Measurements from ENCODE around the gene BRS3.

BRS3 gene

DNA sequence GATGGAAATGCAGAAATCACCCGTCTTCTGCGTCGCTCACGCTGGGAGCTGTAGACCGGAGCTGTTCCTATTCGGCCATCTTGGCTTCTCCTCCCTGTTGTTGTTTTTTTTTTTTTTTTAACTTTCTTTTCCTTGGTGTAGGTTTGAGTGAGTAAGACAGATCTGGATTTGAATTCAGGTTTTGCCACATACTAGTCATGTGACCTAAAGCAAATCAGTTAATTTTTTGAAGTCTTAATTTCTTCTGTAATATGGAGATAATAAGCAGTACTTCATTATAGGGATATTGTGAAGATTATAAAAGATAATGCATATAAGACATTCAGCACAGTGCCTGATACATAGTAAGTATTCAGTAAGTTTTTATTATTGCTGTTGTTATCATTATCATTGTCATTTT lies 41.5 kb upstream of the BRS3 start:
- no peak for ATAC-seq
- TF ChIP-seq ZNF8 (CRISPR knock-in tag; IDR thresholded peaks at IDR 0.05) = no peak
- TF ChIP-seq ZC3H10 (CRISPR knock-in tag; IDR thresholded peaks at IDR 0.05) = no peak
- no peak for TF ChIP-seq GLIS3 (CRISPR knock-in tag; IDR thresholded peaks at IDR 0.05)
- TF ChIP-seq TOX (CRISPR knock-in tag; IDR thresholded peaks at IDR 0.05; ENCODE audit: borderline replicate concordance) = no peak
- TF ChIP-seq ZNF565 (CRISPR knock-in tag; conservative IDR thresholded peaks at IDR 0.05; ENCODE audit: low read depth) = no peak
- TF ChIP-seq ZNF70 (CRISPR knock-in tag; IDR thresholded peaks at IDR 0.05) = no peak
- no peak for TF ChIP-seq ESRRG (CRISPR knock-in tag; IDR thresholded peaks at IDR 0.05)

- ATAC-seq = no peak
- TF ChIP-seq PATZ1 (CRISPR knock-in tag; IDR thresholded peaks at IDR 0.05; ENCODE audit: borderline replicate concordance) = no peak
- TF ChIP-seq ZFP3 (CRISPR knock-in tag; IDR thresholded peaks at IDR 0.05) = no peak
- TF ChIP-seq ZC3H10 (CRISPR knock-in tag; IDR thresholded peaks at IDR 0.05) = no peak
- no peak for TF ChIP-seq PPARA (CRISPR knock-in tag; IDR thresholded peaks at IDR 0.05; ENCODE audit: borderline replicate concordance)
- TF ChIP-seq, protein P1, sequence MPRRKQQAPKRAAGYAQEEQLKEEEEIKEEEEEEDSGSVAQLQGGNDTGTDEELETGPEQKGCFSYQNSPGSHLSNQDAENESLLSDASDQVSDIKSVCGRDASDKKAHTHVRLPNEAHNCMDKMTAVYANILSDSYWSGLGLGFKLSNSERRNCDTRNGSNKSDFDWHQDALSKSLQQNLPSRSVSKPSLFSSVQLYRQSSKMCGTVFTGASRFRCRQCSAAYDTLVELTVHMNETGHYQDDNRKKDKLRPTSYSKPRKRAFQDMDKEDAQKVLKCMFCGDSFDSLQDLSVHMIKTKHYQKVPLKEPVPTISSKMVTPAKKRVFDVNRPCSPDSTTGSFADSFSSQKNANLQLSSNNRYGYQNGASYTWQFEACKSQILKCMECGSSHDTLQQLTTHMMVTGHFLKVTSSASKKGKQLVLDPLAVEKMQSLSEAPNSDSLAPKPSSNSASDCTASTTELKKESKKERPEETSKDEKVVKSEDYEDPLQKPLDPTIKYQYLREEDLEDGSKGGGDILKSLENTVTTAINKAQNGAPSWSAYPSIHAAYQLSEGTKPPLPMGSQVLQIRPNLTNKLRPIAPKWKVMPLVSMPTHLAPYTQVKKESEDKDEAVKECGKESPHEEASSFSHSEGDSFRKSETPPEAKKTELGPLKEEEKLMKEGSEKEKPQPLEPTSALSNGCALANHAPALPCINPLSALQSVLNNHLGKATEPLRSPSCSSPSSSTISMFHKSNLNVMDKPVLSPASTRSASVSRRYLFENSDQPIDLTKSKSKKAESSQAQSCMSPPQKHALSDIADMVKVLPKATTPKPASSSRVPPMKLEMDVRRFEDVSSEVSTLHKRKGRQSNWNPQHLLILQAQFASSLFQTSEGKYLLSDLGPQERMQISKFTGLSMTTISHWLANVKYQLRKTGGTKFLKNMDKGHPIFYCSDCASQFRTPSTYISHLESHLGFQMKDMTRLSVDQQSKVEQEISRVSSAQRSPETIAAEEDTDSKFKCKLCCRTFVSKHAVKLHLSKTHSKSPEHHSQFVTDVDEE (CRISPR knock-in tag; IDR thresholded peaks at IDR 0.05) = no peak
- TF ChIP-seq CSDC2 (CRISPR knock-in tag; IDR thresholded peaks at IDR 0.05) = no peak
- no peak for TF ChIP-seq ISL1 (CRISPR knock-in tag; IDR thresholded peaks at IDR 0.05)
- TF ChIP-seq ZFP30 (CRISPR knock-in tag; IDR thresholded peaks at IDR 0.05) = no peak
These were observed 40.4 kb upstream of the BRS3 start for GRCh38 chrX:136447308-136447707.

DNA sequence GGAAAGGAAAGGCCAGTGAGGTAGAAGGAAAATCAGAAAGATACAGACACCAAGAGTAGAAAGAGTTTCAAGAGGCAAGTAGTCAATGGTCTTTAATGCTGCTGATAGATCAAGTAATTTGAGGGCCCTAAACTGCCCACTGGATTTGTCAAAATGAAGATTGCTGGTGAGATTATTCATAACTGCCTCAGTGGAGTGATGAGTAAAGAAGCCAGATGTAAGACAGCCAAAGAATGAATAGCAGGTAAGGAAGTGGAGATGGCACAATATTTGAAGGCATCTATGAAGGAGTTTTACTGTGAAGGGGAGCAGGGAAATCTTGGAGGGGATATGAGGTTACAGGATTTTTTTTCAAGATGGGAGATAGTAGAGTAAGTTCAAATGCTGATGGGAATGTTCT lies 39.8 kb upstream of the BRS3 start:
- ATAC-seq = no peak
- TF ChIP-seq SNAI2 (CRISPR knock-in tag; IDR thresholded peaks at IDR 0.05) = no peak
- TF ChIP-seq TOX (CRISPR knock-in tag; IDR thresholded peaks at IDR 0.05; ENCODE audit: borderline replicate concordance) = no peak
- no peak for TF ChIP-seq ZFP30 (CRISPR knock-in tag; IDR thresholded peaks at IDR 0.05)
- TF ChIP-seq ZFP3 (CRISPR knock-in tag; IDR thresholded peaks at IDR 0.05) = no peak
- TF ChIP-seq CSDC2 (CRISPR knock-in tag; IDR thresholded peaks at IDR 0.05) = no peak
- no peak for TF ChIP-seq TCF4 (CRISPR knock-in tag; IDR thresholded peaks at IDR 0.05; ENCODE audit: borderline replicate concordance)
- no peak for TF ChIP-seq ZNF8 (CRISPR knock-in tag; IDR thresholded peaks at IDR 0.05)
- TF ChIP-seq, protein P2, sequence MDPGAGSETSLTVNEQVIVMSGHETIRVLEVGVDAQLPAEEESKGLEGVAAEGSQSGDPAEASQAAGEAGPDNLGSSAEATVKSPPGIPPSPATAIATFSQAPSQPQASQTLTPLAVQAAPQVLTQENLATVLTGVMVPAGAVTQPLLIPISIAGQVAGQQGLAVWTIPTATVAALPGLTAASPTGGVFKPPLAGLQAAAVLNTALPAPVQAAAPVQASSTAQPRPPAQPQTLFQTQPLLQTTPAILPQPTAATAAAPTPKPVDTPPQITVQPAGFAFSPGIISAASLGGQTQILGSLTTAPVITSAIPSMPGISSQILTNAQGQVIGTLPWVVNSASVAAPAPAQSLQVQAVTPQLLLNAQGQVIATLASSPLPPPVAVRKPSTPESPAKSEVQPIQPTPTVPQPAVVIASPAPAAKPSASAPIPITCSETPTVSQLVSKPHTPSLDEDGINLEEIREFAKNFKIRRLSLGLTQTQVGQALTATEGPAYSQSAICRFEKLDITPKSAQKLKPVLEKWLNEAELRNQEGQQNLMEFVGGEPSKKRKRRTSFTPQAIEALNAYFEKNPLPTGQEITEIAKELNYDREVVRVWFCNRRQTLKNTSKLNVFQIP (CRISPR knock-in tag; IDR thresholded peaks at IDR 0.05; ENCODE audit: borderline replicate concordance, low read depth) = no peak
- no peak for TF ChIP-seq PPARA (CRISPR knock-in tag; IDR thresholded peaks at IDR 0.05; ENCODE audit: borderline replicate concordance)
- TF ChIP-seq PATZ1 (CRISPR knock-in tag; IDR thresholded peaks at IDR 0.05; ENCODE audit: borderline replicate concordance) = no peak

GRCh38 chrX:136450050-136450830 lies 37.5 kb upstream of the BRS3 start:
- no peak for ATAC-seq
- TF ChIP-seq TCF4 (CRISPR knock-in tag; IDR thresholded peaks at IDR 0.05; ENCODE audit: borderline replicate concordance) = no peak
- no peak for TF ChIP-seq OSR1 (CRISPR knock-in tag; IDR thresholded peaks at IDR 0.05)
- no peak for TF ChIP-seq ARNTL (CRISPR knock-in tag; IDR thresholded peaks at IDR 0.05; ENCODE audit: borderline replicate concordance, low read depth)
- TF ChIP-seq ZFP30 (CRISPR knock-in tag; IDR thresholded peaks at IDR 0.05) = no peak
- TF ChIP-seq BACH2 (CRISPR knock-in tag; IDR thresholded peaks at IDR 0.05; ENCODE audit: borderline replicate concordance) = no peak
- TF ChIP-seq, protein P1 (CRISPR knock-in tag; IDR thresholded peaks at IDR 0.05) = no peak
- TF ChIP-seq, protein P2 (CRISPR knock-in tag; IDR thresholded peaks at IDR 0.05; ENCODE audit: borderline replicate concordance, low read depth) = no peak

All from SK-N-SH treated with all-trans-retinoic acid at 6 μM for 48 hours (cell line).